ENCODE measurements around the gene SAG.

GRCh38 chr2:233266481-233266880 is 41.1 kb upstream of the SAG start:
- TF ChIP-seq CTCF (IDR thresholded peaks at IDR 0.05): no peak
- no peak for TF ChIP-seq EP300 (IDR thresholded peaks at IDR 0.05)
- TF ChIP-seq POLR2A (IDR thresholded peaks at IDR 0.05): no peak
- no peak for TF ChIP-seq POLR2AphosphoS5 (IDR thresholded peaks at IDR 0.05)

Data from gastroesophageal sphincter (tissue), 3 donors.